PC-9 (cell line): ENCODE measurements around the gene ADAMTS20. TPM values are rescaled to one million over a fixed set of nuclear protein-coding genes. Genes with fewer than 3 reads are reported as not detected.
"Not testable (repeated sequence)": the region's sequence is repeated elsewhere in the genome, so short reads cannot be mapped to it uniquely, and the experiment has no call there.

Experiments used
- BruUV-seq: library from RNA; stranded (reverse); fragments of 400-500 nt; replicated peaks from 2 replicates; lab custom pipeline; 2021; lab: Mats Ljungman, UMichigan
- CTCF ChIA-PET: fragments of 300-600 bp; sonication (Branson Sonifier 250); formaldehyde crosslinking; loops from one replicate; lab custom pipeline; 2022; ENCODE audit warnings: antibody characterized with exemption; lab: Charles Lee
- POLR2A ChIA-PET: fragments of 300-600 bp; sonication (Branson Sonifier 250); formaldehyde crosslinking; loops from one replicate; lab custom pipeline; 2022; ENCODE audit warnings: antibody characterized with exemption; ENCODE audit not compliant: unreplicated experiment; lab: Charles Lee
- DNase-seq, 2 experiments: peaks; one replicate each; pipeline versions ENCODE4 v3.0.0 to v3.0.0-alpha.2; 2015 to 2022; ENCODE audit warnings: mixed read lengths in 1 of 2
- H2AFZ ChIP-seq: fragments of 200-600 bp; sonication (generic); 2 replicates; pipeline ENCODE4 v1.8.1; 2017; ENCODE audit warnings: antibody characterized with exemption
- H3F3A ChIP-seq: fragments of 200-600 bp; sonication (generic); 2 replicates; pipeline ENCODE4 v1.8.1; 2017; ENCODE audit warnings: antibody characterized with exemption, mild to moderate bottlenecking, low read depth; ENCODE audit not compliant: insufficient read depth
- H3K27ac ChIP-seq: fragments of 200-600 bp; sonication (generic); 2 replicates; pipeline ENCODE4 v1.6.1; 2016; ENCODE audit warnings: mixed run types
- H3K27me3 ChIP-seq: fragments of 200-600 bp; sonication (generic); 2 replicates; pipeline ENCODE4 v1.6.1; 2016; ENCODE audit warnings: low read depth, mixed run types; ENCODE audit not compliant: insufficient read depth
- H3K36me3 ChIP-seq: fragments of 200-600 bp; sonication (generic); 2 replicates; pipeline ENCODE4 v1.6.1; 2016; ENCODE audit warnings: low read depth, mixed run types
- H3K4me1 ChIP-seq: fragments of 200-600 bp; sonication (generic); replicated peaks from 2 replicates; pipeline ENCODE4 v1.6.1; 2016; ENCODE audit warnings: mixed run types; ENCODE audit not compliant: insufficient read depth
- H3K4me2 ChIP-seq: fragments of 200-600 bp; sonication (generic); 2 replicates; pipeline ENCODE4 v1.6.1; 2017; ENCODE audit warnings: mixed run types
- H3K4me3 ChIP-seq: fragments of 200-600 bp; sonication (generic); 2 replicates; pipeline ENCODE4 v1.6.1; 2016; ENCODE audit warnings: mixed run types
- H3K79me2 ChIP-seq: fragments of 200-600 bp; sonication (generic); 2 replicates; pipeline ENCODE4 v1.6.1; 2017; ENCODE audit warnings: low read depth, mixed run types
- H3K9me2 ChIP-seq: fragments of 200-600 bp; sonication (generic); 2 replicates; pipeline ENCODE4 v1.8.1; 2017; ENCODE audit warnings: mild to moderate bottlenecking; ENCODE audit not compliant: insufficient read depth
- H3K9me3 ChIP-seq: fragments of 200-600 bp; sonication (generic); 2 replicates; pipeline ENCODE4 v1.8.1; 2016; ENCODE audit warnings: low read depth; ENCODE audit not compliant: insufficient read depth
- H4K20me1 ChIP-seq: fragments of 200-600 bp; sonication (generic); 2 replicates; pipeline ENCODE4 v1.8.1; 2017; ENCODE audit not compliant: insufficient read depth
- EZH2 ChIP-seq: fragments of 200-600 bp; sonication (generic); IDR thresholded peaks from 2 replicates; pipeline ENCODE4 v1.8.0; 2017; ENCODE audit warnings: antibody characterized with exemption, low read depth
- intact Hi-C: fragments of 100-400 bp; cut with micrococcal nuclease; formaldehyde crosslinking; loops from one replicate; pipeline ENCODE4 v1.10.0; 2022; ENCODE audit not compliant: unreplicated experiment
- total RNA-seq: library from RNA; stranded (reverse); gene quantifications from 2 replicates; pipeline ENCODE4 v1.2.3, GENCODE V29; 2021
- TF ChIP-seq, protein P1 (sequence below): fragments of 200-600 bp; sonication (generic); conservative IDR thresholded peaks from 2 replicates; pipeline ENCODE4 v1.6.1; 2017; ENCODE audit warnings: mixed run types, antibody characterized with exemption, mild to moderate bottlenecking, moderate library complexity

ADAMTS20 gene
- total RNA-seq, 1 experiment from 2014 or later = 1.0 TPM

DNA sequence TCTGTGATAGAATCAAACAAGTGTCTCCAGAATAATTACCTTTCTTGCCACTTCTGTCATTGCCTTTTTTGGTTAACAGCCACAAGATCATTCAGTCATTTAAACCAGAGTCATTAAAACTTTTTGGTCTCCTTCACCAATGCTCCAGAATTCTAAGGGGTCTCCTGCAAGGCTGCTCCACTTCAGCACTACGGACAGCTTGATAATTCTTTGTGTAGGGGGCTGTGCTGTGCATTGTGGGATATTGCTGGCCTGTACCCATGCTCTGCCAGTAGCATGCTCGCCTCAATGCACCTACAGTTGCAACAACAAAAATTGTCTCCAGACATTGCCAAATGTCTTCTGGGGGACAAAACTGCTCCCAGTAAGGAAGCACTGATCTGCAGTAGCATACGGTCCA lies 7.3 kb downstream of the ADAMTS20 start:
- Histone ChIP-seq H2AFZ (no peak overlapping the region), H3K79me2 (no peaks in the 10 kb centered on the region), H3K9me3 (no peaks in the 10 kb centered on the region), H3K9me2 (no peaks in the 10 kb centered on the region), H3K4me3 (no peak overlapping the region), H3K4me1 (no peaks in the 10 kb centered on the region), H3K27me3 (no peaks in the 10 kb centered on the region), H3K4me2 (no peak overlapping the region), H4K20me1 (no peaks in the 10 kb centered on the region), H3K27ac (no peak overlapping the region), H3F3A (no peaks in the 10 kb centered on the region), H3K36me3 (no peaks in the 10 kb centered on the region)
- POLR2A ChIA-PET = no interaction called here
- intact Hi-C loops = no loop called here
- TF ChIP-seq EZH2 = no peak
- TF ChIP-seq, protein P1, sequence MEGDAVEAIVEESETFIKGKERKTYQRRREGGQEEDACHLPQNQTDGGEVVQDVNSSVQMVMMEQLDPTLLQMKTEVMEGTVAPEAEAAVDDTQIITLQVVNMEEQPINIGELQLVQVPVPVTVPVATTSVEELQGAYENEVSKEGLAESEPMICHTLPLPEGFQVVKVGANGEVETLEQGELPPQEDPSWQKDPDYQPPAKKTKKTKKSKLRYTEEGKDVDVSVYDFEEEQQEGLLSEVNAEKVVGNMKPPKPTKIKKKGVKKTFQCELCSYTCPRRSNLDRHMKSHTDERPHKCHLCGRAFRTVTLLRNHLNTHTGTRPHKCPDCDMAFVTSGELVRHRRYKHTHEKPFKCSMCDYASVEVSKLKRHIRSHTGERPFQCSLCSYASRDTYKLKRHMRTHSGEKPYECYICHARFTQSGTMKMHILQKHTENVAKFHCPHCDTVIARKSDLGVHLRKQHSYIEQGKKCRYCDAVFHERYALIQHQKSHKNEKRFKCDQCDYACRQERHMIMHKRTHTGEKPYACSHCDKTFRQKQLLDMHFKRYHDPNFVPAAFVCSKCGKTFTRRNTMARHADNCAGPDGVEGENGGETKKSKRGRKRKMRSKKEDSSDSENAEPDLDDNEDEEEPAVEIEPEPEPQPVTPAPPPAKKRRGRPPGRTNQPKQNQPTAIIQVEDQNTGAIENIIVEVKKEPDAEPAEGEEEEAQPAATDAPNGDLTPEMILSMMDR = no peak
- no TSS peak for BruUV-seq
- DNase-seq = no peak
- CTCF ChIA-PET = no interaction called here

DNA sequence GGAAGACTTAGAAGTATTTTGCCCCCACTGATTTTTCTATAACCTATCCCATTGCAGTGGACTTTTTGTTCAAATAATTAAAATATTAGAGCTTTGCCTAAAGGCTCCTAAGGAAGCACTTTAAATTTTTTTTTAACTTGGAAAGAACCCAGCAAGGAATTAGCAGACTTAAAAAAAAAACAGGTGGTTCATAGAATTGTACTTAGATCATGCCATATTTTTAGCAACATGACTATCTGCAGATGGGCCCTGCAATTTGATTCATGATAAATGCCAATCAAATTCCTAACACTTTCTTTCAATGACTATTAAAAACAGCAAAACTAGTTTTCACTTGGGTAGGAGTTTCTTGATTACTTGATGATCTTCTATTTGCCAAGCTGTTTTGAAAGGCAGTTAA lies 11.5 kb downstream of the ADAMTS20 start:
- Histone ChIP-seq H2AFZ (no peak overlapping the region), H4K20me1 (no peaks in the 10 kb centered on the region), H3K79me2 (no peaks in the 10 kb centered on the region), H3K4me1 (no peaks in the 10 kb centered on the region), H3K9me3 (no peaks in the 10 kb centered on the region), H3K27ac (no peak overlapping the region), H3K27me3 (no peaks in the 10 kb centered on the region), H3K36me3 (no peaks in the 10 kb centered on the region), H3F3A (no peaks in the 10 kb centered on the region), H3K4me2 (no peak overlapping the region), H3K9me2 (no peaks in the 10 kb centered on the region), H3K4me3 (no peak overlapping the region)
- POLR2A ChIA-PET = no interaction called here
- no peak for TF ChIP-seq EZH2
- TF ChIP-seq, protein P1 = no peak
- no TSS peak for BruUV-seq
- intact Hi-C loops = no loop called here
- DNase-seq = no peak
- CTCF ChIA-PET = no interaction called here

DNA sequence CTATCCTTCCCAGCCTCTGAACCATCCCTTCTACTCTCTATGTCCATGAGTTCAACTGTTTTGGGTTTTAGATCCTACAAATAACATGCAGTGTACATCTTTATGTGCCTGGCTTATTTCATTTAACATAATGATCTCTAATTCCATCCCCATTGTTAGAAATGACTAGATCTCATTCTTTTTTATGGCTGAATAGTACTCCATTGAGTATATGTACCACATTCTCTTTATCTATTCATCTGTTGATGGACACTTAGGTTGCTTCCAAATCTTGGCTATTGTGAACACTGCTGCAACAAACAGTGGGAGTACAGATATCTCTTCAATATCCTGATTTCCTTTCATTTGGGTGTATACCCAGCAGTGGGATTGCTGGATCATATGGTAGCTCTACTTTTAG lies 14.3 kb downstream of the ADAMTS20 start:
- H3K4me1 ChIP-seq, POLR2A ChIA-PET, H4K20me1 ChIP-seq, H3K4me2 ChIP-seq, DNase-seq, H3K27ac ChIP-seq, H3K36me3 ChIP-seq, intact Hi-C loops, H3K4me3 ChIP-seq, BruUV-seq, H3K79me2 ChIP-seq, H3F3A ChIP-seq, H3K9me2 ChIP-seq, H2AFZ ChIP-seq, CTCF ChIA-PET, H3K27me3 ChIP-seq, H3K9me3 ChIP-seq: not testable (repeated sequence)

DNA sequence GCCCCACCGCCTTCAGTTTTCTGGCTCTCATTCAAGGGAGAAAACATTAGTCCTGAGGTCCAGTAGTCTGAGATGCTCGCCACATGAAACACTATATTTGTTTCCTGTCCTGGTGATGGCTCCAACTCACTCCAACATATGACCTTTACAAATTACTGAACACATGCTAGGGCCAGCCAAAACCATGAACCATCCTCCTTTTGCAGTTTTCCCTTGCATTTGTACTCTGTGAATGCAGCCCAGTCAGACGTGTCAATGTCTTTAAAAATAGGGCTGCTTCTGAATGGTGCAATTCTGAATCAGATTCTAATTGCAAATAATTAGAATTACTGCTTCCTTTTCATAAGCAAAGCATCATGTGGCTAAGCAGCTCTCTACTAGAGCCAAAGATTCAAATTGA lies 36.0 kb downstream of the ADAMTS20 start:
- Histone ChIP-seq H3K27ac (no peak overlapping the region), H2AFZ (no peak overlapping the region), H3K36me3 (no peaks in the 10 kb centered on the region), H3K79me2 (no peaks in the 10 kb centered on the region), H3K27me3 (no peaks in the 10 kb centered on the region), H3K9me3 (no peaks in the 10 kb centered on the region), H3K4me3 (no peak overlapping the region), H3K4me2 (no peak overlapping the region), H4K20me1 (no peaks in the 10 kb centered on the region), H3F3A (no peaks in the 10 kb centered on the region), H3K4me1 (no peaks in the 10 kb centered on the region), H3K9me2 (no peaks in the 10 kb centered on the region)
- ChIA-PET POLR2A (no interaction called here), CTCF (no interaction called here)
- BruUV-seq = no TSS peak
- TF ChIP-seq, protein P1 = no peak
- TF ChIP-seq EZH2 = no peak
- intact Hi-C loops = no loop called here
- DNase-seq = no peak
